ENCODE measurements around the gene NYAP2. TPM values are rescaled to one million over a fixed set of nuclear protein-coding genes. Genes with fewer than 3 reads are reported as not detected.

The NYAP2 gene
- total RNA-seq, 1 donor from 2014 or later, result not detected

DNA sequence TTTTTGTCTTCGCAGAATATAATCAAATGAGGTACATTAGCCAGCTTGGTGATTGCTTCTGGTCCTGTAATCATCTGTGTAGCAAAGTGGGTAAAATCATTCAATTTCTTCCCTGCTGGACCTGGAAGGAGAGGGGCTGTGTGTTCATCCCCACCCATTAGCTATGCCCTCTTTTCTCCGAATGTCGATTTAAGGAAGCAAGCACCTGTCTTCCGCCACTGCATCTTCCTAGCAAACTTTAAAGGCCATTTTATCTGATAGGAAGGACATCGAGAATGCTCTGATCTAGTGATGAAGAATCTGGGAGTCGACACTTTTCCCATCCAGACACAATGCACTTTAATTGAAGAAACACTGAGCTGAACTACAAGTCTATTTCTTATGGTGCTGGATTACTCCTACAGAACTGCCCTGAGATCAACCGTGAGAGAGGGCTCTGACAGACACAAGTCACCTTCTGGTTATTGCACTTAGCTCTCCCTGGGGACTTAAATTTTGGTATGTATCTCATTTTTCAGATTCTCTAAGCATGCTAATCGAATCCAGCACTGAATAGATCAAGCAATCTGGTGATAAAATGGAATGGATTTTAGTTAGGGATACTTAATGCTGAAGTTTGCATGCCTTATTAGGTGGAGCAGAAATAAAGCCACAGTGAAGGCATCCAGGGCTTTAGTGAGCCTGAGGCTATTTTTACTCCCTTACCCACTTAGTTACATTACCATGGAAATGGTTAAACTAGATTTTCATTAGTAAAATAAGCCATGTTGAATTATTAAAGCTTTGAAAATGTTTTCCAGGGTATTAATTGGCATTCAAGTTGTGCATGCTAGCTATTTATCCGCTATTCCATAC lies 1.3 kb downstream of the NYAP2 start:
- H3K27me3 ChIP-seq (ENCODE audit: control insufficient read depth, insufficient read depth, low read length), result no peaks in the 10 kb centered on the region
- FAIRE-seq, result no peak
- H3K4me3 ChIP-seq (ENCODE audit: low read depth, low read length), result no peak overlapping the region
- no peak for DNase-seq (ENCODE audit: low read depth)
- TF ChIP-seq, protein P1, sequence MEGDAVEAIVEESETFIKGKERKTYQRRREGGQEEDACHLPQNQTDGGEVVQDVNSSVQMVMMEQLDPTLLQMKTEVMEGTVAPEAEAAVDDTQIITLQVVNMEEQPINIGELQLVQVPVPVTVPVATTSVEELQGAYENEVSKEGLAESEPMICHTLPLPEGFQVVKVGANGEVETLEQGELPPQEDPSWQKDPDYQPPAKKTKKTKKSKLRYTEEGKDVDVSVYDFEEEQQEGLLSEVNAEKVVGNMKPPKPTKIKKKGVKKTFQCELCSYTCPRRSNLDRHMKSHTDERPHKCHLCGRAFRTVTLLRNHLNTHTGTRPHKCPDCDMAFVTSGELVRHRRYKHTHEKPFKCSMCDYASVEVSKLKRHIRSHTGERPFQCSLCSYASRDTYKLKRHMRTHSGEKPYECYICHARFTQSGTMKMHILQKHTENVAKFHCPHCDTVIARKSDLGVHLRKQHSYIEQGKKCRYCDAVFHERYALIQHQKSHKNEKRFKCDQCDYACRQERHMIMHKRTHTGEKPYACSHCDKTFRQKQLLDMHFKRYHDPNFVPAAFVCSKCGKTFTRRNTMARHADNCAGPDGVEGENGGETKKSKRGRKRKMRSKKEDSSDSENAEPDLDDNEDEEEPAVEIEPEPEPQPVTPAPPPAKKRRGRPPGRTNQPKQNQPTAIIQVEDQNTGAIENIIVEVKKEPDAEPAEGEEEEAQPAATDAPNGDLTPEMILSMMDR (IDR thresholded peaks at IDR 0.05; ENCODE audit: insufficient read depth, low read length, severe bottlenecking), result no peak
- H3K36me3 ChIP-seq (ENCODE audit: control insufficient read depth, insufficient read depth, low read length), result no peaks in the 10 kb centered on the region

DNA sequence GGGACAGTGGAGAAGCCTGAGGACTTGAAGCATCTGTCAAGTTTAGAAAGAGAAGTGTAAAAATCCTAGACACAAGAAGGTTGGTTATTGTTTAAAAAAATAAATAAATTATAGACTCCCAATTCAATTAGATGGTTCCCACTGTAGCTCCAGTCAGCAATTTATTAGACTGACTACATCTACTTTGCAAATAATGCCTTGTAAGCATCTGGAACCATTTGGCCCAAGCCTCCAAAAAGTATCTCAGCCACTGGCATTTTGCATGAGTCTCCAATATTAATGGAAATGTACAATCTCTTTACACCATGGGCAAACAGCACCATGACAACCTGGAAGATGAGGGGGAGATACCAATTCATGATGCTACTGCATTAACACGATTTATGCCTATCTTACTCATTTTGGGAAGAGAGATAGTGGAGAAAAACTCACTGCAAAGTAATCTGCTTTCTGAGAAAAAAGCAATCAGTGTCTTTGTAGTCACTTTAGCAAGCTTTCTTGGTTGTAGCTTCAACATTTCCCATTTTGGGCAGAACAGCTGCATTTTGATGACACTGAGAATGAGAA lies 2.8 kb downstream of the NYAP2 start:
- DNase-seq (ENCODE audit: low read depth) (no peak), FAIRE-seq (no peak)
- no peaks in the 10 kb centered on the region for H3K27me3 ChIP-seq (ENCODE audit: control insufficient read depth, insufficient read depth, low read length)
- H3K4me3 ChIP-seq (ENCODE audit: low read depth, low read length), result no peak overlapping the region
- TF ChIP-seq, protein P1 (IDR thresholded peaks at IDR 0.05; ENCODE audit: insufficient read depth, low read length, severe bottlenecking), result no peak
- H3K36me3 ChIP-seq (ENCODE audit: control insufficient read depth, insufficient read depth, low read length), result no peaks in the 10 kb centered on the region

DNA sequence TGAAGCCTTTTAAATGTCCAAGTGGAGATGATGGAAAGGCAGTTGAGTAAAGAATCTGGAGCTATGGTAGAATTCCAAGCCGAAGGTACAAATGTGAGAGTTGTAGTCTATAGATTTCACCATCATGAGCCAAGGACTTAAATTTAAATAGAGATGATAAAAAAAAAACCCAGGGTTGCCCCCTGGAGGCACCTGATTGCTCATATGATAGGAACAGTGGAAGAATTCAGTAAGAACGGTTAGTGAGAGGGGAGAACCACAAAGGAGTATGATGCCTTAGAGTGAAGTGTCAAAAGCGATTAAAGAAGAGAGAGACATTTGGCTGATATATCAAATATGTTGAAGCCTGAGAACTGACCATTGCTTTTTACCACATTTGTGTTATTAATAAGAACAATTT lies 11.9 kb downstream of the NYAP2 start:
- DNase-seq (ENCODE audit: low read depth) (no peak), FAIRE-seq (no peak)
- Histone ChIP-seq H3K36me3 (ENCODE audit: control insufficient read depth, insufficient read depth, low read length) (no peaks in the 10 kb centered on the region), H3K27me3 (ENCODE audit: control insufficient read depth, insufficient read depth, low read length) (no peaks in the 10 kb centered on the region), H3K4me3 (ENCODE audit: low read depth, low read length) (no peak overlapping the region)
- TF ChIP-seq, protein P1 (IDR thresholded peaks at IDR 0.05; ENCODE audit: insufficient read depth, low read length, severe bottlenecking), result no peak

DNA sequence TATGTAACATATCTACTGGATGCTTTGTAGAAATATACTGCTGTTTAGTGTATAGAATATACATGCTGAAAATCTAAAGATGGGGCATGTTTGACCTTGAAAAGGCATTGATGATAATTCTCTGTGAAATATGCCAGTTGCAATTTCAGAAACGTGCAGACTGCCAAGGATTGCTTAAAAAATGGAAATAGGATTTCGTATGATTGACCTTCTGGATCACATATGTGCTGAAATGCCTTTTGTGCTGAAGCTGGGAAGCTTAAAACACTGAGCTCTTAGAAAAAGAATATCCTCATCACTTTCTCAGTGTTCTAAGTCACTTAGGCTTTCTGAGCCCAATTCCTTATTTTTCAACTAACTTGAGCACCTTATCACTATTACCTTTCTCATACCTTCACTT lies 14.3 kb downstream of the NYAP2 start:
- H3K4me3 ChIP-seq (ENCODE audit: low read depth, low read length), result no peak overlapping the region
- no peak for FAIRE-seq
- H3K27me3 ChIP-seq (ENCODE audit: control insufficient read depth, insufficient read depth, low read length), result peaks cover 2% of the 10 kb centered on the region
- no peaks in the 10 kb centered on the region for H3K36me3 ChIP-seq (ENCODE audit: control insufficient read depth, insufficient read depth, low read length)
- no peak for DNase-seq (ENCODE audit: low read depth)
- TF ChIP-seq, protein P1 (IDR thresholded peaks at IDR 0.05; ENCODE audit: insufficient read depth, low read length, severe bottlenecking), result no peak

DNA sequence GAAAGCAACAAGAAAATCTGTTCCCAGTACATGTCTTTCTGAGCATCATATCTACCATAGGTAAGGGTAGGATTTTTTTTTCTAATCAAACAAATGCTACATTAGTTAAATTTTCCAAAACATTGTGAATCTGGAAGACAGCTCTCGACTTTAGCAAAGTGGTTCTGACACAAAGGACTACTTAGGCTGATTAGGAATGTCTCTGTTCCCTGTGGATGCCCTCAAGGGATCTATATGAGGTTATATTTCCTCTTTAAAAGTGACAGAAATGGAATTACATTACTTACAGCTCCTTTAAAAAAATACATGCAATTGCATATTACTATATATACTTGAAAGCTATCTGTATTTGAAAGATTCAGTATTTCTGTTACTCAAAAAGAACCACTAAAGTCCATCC lies 15.4 kb downstream of the NYAP2 start:
- Histone ChIP-seq H3K36me3 (ENCODE audit: control insufficient read depth, insufficient read depth, low read length) (no peaks in the 10 kb centered on the region), H3K4me3 (ENCODE audit: low read depth, low read length) (no peak overlapping the region), H3K27me3 (ENCODE audit: control insufficient read depth, insufficient read depth, low read length) (peaks cover 2% of the 10 kb centered on the region)
- FAIRE-seq (no peak), DNase-seq (ENCODE audit: low read depth) (no peak)
- TF ChIP-seq, protein P1 (IDR thresholded peaks at IDR 0.05; ENCODE audit: insufficient read depth, low read length, severe bottlenecking), result no peak

All from bronchial epithelial cell (primary cell).